DMS53 treated with DMSO at 0.1 percent for 48 hours (cell line): ENCODE results near the gene LLCFC1.

ENCODE experiments used
- DNase-seq: peaks from one replicate; lab custom pipeline; 2025; ENCODE audit not compliant: unreplicated experiment; lab: John Stamatoyannopoulos, UW

The LLCFC1 gene

DNA sequence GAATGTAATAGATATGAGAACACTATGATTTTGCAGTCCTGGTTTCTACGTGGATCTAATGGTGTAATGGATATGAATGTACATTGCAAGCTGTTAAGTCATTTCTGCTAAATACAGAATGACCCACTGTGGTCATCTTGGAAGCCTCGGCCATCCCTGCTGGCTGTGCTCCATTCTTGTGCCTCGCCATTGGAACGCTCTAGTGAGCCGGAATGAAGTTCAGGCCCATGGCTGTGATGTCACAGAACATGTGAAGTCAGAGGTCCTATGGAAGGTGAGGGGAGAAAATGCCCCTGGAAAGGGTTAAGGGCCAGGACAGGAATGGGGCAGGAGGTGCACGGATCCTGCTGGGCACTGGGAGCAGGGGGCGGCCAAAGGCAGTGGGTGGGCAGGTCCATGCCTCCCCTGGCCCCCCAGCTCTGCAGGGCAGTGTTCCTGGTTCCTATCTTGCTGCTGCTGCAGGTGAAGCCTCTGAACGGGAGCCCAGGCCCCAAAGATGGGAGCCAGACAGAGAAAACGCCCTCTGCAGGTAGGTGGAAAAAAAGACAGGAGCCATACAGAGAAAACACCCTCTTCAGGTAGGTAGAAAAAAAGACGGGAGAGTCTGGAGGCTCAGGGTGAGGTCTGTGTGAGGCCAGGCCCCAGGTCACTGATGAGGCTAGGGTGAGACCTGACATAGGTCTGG lies at the start of gene LLCFC1:
Gene LLCFC1, plus strand, starts transcription at position 259 of the 685 bp plus-strand sequence. Its CDS starts 138 bp downstream, at position 397.
- no peak for DNase-seq

DNA sequence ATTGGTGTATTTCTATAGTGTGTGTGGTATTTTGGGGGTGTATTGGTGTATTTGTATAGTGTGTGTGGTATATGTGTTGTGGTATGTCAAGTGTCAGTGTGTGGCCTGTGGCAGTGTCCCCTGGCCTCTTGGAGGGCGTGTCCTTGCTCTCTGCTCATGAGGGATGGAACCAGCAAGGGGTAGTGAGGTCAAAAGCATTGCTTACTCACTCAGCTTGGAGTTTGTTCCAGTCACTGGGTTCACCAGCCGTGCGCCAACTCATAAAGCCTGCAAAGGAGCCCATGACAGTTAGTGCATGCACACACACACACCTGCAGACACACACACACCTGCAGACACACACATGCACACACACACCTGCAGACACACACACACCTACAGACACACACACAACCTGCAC lies 49.5 kb upstream of the LLCFC1 start:
- DNase-seq, result no peak

DNA sequence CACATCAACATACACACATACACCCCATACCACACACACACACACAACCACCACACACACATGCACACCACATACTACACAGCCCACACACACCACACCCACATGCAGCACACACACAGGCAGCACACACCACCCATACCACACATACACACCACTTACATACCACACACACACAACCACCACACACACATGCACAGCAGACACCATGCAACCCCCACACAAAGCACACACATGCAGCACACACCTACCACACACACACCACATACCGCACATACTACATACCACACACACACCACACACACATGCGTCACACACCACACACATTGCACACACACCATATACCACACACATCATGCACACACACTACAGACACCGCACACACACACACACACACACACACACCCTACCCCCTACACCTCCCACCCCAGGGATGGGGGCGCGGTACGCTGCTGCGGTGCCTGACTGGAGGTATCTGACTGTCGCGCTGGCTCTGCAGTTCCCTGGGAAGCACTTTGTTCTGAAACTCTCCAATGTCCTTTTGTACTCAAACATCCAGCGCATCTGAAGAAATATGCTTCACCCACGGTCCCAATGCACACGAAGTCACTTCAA lies 48.3 kb upstream of the LLCFC1 start:
- DNase-seq, result no peak

DNA sequence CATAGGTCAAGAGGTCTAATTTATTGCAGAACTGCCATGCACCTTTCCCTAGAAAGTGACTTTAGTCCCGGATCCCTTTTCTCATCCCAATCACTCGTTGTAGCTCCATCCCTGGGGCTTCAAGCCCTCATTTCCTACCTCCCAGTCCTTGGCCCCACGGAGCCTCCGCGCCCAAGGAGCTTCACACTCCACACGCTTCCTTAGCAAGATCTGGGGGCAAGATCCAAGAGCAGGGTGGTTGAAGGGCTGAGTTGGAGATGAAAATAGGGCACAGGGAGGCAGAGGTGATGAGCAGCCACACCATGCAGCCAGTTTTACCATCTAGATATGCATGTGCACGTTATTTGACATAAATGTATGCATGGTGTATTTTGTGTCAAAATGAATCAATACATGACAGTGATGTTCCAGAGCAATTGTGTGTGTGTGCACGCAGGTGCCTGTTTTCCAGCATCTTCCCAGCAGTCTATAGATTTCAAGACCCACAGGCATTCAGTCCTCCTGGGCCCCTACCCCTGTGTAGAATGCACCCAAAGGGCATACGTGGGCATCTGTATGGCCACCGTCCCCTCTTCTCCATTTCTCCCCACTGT lies 47.7 kb upstream of the LLCFC1 start:
- DNase-seq, result no peak

DNA sequence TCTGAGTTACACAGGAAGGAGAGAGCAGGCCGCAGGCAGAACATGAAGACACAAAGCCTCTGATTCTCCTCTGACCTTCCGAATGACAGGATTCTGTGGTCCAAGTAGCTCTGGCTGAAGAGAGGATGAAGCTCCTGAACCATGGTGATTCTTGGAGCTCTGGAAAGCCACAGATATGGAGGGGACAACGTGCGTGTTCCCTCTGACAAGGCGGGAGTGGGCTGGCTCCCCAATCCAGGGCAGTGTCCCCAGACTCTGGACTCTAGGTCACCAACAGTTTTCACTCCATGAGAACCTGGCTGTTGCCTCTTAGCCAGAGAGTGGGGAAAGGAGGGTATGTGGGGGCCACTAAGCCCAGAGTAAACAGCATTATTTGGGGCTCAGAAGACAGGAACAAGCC lies 46.3 kb upstream of the LLCFC1 start:
- no peak for DNase-seq

DNA sequence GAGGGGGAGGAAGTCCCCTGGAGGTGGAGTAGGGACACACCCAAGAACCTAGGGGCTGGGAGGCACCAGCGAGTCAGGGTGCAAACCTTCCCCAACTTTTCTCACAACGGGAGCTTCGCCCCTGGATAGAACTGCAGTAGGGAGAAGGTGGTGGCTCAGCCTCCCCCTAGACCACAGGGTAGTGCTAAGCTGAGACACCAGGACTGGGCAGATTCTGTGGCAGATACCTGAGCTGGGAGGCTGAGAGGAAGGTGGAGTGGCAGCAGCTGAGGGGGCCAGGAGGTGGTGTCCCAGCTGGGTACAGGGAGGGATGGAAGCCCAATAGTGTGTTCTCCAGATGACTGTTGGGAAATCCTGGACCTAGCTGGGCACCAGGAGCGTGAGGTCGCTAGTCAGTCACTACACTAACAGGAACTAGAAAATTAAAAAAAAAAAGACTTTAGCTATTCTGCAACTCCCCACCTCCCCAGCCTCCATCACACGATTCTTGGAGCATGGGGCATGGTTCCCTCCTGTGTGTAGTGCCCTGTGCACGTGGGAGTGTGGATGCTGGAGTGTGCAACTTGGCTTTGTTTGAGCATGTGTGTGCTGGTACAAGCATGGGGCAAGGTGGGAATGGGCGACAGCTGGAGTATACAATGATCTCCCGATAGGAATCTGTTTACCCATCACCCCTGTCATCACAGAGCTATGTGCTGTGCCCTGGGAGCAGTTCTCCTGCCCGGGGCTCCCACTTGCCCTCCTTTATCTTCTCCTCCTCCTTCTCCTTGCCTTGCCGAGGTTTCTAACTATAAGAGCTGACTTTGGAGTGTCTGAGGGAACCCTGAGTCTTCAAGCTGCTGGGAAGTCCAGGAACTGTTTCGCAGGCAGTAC lies 44.9 kb upstream of the LLCFC1 start:
- no peak for DNase-seq

DNA sequence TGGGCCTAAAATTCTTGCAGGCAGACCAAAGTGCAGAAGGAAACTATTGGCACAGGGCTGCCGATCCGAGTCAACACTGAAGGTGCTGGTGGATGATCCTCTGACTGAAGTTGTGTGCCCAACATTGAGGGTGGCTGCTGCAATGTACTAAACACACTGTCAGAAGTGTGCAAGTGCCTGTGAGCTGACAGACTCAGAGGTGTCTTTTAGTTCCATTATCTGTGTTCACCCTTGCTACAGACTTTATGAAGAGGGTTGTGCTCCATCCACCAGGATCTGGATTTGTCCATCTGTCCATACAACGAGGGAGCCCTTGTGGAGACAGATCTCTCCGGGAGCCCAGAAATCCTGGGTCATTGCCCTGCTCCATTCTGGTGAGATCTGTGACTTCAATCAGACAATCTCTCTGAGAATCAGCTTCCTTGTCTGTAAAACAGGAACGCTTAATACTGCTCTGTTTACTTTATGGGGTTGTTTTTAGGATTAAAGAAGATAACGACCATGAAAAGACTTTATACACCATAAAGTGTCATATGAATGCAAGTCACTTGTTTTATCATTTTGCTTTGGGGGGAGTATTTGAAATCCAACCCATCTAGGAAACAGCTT lies 44.2 kb upstream of the LLCFC1 start:
- DNase-seq, result no peak

DNA sequence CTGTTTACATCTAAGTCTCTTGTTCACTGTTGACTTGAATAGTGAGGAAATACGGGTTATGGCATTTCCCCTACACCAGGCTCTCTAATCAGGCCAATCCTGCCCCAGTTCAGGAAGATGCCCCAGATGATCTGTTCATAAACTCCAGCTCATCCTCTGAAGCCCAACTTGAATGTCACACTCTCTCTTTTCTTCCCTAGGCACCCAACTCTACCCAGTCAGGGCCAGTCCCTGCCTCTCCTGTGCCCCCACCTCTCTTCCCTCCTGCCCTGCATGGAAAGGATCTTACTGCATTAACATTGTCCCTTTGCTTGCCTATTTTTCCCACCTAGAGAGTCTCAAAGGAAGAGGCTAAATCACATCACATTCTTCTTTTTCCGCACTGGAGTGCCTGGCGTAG lies 43.1 kb upstream of the LLCFC1 start:
- no peak for DNase-seq

DNA sequence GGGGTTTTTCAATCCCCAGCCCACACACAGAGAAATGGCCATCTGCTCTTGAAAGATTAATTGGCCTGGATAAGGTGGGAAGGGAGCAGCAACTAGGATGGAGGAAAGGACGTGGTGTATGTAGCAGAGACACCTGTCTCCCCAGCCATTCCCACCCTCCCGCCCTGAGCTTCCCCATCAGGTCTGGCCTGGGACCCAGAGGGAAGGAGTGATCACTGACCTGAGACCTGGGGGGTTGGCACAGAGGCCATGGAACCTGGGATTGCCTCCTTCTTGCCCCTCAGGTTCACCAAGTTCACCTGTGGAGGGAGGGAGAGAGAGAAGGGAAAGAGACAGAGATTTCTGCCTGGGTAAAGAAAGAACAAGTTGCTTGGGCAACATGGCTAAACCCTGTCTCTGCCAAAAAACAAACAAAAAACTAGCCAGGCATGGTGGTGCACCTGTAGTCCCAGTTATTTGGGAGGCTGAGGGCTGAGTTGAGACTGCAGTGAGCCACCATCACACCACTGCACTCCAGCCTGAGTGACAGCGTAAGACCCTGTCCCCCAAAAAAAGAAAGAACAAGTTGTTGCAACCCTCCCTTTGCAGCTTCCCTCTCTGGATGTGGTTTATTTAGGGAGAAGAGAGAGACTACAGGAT lies 42.4 kb upstream of the LLCFC1 start:
- DNase-seq, result no peak

DNA sequence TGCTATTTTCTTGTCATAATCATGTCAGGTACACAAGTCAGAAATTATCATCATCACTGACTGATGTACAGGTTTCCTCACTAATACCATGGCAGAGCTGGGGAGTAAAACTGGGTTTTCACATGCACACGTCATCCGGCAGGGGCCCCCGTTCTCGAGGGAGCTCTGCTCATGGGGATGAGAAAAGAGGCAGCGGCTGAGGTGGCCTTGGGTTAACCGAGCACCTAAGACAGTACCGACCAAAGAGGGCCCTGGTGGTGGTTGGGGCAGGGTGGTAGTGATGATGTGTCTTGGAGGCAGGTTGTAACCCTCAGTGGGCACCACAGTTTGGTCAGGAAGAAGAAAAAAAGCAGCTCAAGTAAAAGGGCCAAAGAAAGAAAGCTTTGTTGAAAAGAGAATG lies 41.6 kb upstream of the LLCFC1 start:
- no peak for DNase-seq

DNA sequence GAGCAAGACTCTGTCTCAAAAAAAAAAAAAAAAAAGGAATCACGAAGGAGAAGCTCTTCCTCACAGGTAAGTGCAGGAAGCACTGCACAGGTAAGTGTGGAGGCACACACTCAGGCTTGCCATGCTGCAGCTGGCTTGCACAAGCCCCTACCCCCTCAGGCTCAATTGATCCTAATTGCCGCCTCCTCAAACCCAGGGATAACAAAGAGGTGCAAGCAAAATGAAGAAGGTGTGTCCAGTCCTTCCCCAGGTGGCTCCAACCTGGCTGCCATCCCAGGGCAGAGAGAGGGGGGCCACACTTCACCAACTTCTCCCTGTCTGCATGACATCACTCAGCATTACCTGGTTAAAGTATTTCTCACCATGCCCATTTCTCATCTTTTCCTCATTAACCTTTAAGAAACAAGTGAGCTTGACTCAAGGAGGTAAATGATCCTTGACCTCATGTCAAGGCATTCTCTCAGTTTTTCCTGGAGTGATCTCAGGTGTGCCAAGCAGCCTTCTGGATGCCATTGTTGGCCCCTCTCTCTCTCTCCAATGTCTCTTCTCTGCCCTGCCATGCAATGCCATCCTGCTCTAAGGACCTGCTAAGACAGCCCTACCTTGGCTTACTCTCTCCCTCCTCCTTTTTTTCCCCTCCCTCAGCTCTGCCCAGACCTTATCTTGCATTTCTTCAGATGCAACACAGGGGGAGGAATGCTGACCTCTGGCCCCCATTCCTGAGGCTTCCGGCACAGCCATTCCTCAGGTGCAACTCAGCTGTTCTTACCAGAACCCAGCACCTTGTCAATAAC lies 40.7 kb upstream of the LLCFC1 start:
- DNase-seq, result no peak

DNA sequence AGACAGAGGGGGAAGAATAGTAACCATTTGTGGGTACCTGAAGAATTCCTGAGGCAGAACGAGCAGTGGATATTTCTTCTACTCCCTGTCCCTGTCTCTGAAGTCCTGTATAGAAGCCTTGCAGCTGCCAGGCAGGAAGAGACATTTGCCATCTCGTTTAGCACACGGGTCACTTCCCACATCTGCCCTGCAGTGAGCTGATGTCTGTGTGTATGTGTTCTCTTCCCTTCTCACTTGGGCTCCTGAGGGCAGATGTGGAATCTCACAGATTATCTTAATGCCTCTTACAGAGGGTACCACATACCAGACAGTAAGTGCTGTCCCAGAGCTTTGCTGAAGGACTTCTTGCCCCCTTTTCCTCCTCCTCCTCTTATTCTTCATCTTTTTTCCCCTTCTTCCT lies 39.6 kb upstream of the LLCFC1 start:
- DNase-seq, result no peak

DNA sequence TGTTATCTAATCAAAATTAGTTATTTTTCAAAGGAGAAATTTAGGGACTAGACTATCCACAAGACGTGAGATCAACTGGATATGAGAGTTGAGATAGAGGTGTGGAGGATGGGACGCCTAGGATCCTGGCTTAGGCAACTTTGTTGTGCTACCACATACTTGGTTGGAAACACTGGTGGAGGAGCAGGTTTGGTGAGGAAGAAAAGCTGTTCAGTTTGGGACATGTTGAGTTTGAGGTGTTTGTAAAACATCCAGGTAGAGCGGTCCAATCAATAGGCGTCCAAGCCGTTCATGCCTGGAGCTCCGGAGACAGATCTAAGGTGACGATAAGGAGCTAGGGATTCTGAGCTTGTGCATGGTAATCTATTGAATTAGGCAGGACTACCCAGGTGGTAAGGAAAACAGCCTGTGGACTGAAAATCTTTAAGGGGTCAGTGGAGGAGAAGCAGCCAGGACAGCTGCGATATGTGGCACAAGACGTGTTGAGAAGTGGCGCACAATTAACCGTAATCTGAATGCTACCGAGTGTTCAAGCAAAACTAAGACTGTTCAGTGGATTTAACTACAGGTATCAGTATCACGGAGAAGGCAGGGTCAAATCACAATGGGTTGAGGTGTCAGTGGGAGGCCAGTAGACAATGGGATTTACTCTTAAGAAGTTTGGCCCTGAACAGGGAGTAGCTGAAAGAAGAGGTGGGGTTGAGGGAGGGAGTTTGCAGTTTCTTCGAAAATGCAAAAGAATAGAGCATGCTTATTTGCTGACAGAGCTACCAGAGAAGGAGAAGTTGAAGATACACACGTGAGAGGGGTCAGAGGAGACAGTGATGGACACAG lies 37.6 kb upstream of the LLCFC1 start:
- DNase-seq, result no peak

DNA sequence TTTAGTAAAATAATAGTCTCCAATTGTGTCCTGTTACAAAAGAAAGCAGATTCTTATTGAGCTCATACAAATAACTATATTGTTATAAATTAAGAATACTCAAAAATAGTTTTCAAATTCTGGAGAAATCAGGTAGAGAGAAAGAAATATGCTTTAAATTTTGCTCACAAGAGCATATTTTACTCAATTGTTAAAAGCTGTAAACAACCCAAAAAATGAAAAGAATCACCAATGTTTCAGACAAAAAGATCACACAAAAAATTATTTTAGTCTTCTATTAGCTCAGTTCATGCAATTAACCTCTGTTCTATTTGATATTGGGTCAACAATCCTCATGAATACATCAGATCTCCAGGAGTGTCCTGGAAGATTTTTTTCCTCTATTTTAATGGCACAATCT lies 35.2 kb upstream of the LLCFC1 start:
- no peak for DNase-seq

DNA sequence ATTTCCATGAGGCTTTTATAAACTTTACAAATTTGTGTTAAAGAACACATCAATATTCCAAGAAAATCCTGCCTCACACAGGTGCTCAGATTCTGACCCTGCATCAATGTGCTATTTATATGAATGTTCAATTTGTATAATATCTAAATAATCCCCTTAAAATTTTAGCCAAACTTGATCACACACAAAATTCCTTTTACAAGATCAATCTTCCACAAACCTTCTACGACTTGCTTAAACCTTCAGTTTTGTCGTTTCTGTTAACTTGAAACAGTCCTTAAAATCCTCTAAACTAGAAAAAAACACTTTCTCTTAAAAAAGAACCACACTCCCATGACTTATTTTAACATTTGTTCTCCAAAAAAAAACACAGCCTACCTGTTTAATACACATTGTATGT lies 33.5 kb upstream of the LLCFC1 start:
- DNase-seq, result no peak

DNA sequence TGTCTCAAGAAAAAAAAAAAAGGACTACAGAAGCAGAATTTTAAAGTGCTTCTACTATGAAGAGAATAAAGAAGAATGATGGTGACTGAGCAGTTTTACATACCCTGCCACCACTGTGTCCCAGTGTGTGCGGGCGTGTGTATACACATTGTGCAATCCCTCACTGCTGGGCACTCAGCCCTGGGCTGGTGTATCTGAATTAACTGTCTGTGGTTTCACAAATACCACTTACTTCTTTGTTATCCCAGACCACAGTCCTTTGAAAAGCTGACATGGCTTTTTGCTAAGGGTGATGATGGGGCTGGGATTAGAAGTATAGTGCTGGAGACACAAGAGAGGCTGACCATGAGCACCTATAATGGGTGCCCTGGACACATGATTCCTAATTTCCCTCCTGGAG lies 32.6 kb upstream of the LLCFC1 start:
- no peak for DNase-seq

DNA sequence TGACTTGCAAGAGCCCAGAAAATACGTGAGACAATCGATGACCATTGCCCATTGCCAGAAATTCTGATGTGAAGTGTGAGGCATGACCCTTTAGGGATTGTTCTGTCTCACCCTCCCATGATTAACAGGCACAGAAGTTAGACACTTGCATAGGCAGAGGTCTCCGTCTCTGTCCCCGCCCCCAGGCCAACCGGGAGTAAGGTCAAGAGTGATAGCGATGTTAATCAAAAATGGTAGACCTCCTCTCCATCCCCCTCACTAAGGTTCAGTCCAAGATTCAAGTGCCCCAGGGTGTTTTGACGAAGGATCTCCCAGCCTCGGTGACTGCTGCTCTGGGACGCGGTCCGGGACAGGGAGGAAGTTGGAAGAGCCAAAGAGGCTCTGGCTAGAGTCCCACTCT lies 31.0 kb upstream of the LLCFC1 start:
- DNase-seq, result no peak

DNA sequence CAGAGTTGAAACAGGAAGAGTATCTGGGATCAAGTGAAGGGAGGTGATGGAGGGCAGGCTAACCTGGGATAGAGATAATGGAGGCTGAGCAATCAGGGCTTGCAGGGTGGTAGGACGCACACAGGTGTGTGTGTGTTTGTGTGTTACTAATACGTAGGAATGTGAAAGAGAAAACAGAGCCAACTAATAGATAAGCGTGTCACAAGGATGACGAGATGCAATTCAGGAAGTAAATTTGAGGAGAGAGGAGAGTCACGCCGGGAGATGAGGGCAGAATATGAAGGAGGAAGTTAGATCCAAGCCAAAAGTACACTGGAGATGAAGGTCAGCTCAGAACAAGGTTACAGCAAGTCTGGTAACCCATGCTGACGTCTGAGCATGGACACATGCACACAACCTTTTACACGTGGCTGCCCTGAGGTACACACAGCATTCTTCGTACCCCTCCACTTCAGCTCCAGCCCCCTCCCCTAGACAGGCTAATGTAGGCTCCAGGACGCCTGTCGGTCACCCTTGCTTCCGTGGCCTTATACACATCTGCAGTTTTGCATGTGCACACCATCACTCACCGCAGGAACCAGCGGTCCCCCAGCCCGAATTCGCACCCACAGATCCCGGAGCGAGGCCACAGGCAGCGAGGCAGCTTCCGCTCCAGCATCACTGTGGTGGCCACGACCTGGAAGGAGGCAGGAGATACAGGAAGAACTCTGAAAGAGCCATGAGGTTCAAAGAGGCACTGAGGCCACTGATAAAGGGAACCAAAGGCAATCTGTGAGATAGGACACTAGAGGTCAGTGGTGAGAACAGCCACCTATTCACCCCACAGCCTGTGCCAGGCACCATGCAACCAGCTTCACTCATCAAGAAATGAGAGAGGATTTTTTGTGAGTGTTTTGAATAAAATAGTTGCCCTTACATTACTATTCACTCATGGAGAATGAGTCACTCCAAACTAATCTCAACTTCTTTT lies 30.1 kb upstream of the LLCFC1 start:
- no peak for DNase-seq
